Measurements from ENCODE around the gene TPRA1.

The TPRA1 gene

GRCh38 chr3:127598841-127599570 lies 8.5 kb upstream of the TPRA1 start:
- Histone ChIP-seq H3K14ac (ENCODE audit: low read length) (no peak overlapping the region), H2BK120ac (ENCODE audit: insufficient read depth, low read length, poor library complexity) (no peak overlapping the region), H3K9me3 (ENCODE audit: insufficient read depth, low read depth, low read length) (no peaks in the 10 kb centered on the region), H2AK5ac (ENCODE audit: low read length) (no peak overlapping the region), H3K27me3 (ENCODE audit: insufficient read depth, low read length) (no peaks in the 10 kb centered on the region), H3K9ac (ENCODE audit: low read length) (peak overlapping the region; percentile 2), H4K8ac (ENCODE audit: low read depth, low read length) (no peak overlapping the region), H3K79me1 (ENCODE audit: low read length) (peaks cover 4% of the 10 kb centered on the region), H3K4me2 (ENCODE audit: low read length) (peak overlapping the region; percentile 69), H3K18ac (ENCODE audit: low read length) (no peak overlapping the region), H3K79me2 (ENCODE audit: control insufficient read depth, insufficient read depth, low read length, poor library complexity) (peaks cover 2% of the 10 kb centered on the region), H3K4ac (ENCODE audit: low read depth, low read length) (no peak overlapping the region), H3K36me3 (ENCODE audit: control insufficient read depth in 1 of 2, insufficient read depth in 2 of 2, low read length in 2 of 2) (peaks cover 2 to 8% of the 10 kb centered on the region in 2 experiments), H2BK12ac (ENCODE audit: low read length) (no peak overlapping the region), H2AFZ (ENCODE audit: insufficient read depth, low read length, poor library complexity) (no peak overlapping the region), H2BK5ac (ENCODE audit: low read depth, low read length, poor library complexity) (no peak overlapping the region), H3K27ac (ENCODE audit: low read depth, low read length) (no peak overlapping the region), H4K91ac (ENCODE audit: low read depth, low read length) (no peak overlapping the region), H3K23ac (ENCODE audit: low read length) (no peak overlapping the region), H3K4me1 (ENCODE audit: control insufficient read depth in 1 of 2, insufficient read depth in 2 of 2, low read length in 2 of 2) (peaks cover 0 to 16% of the 10 kb centered on the region in 2 experiments), H4K12ac (ENCODE audit: low read depth, low read length) (no peak overlapping the region), H3K4me3 (ENCODE audit: low read depth, low read length) (no peak overlapping the region)
- no CpG with 5 or more reads among the region's 14 CpGs for WGBS (ENCODE audit: extremely low coverage, insufficient coverage, insufficient read length)
- DNase-seq: peak in 1 of 2 donors; percentile 38

DNA sequence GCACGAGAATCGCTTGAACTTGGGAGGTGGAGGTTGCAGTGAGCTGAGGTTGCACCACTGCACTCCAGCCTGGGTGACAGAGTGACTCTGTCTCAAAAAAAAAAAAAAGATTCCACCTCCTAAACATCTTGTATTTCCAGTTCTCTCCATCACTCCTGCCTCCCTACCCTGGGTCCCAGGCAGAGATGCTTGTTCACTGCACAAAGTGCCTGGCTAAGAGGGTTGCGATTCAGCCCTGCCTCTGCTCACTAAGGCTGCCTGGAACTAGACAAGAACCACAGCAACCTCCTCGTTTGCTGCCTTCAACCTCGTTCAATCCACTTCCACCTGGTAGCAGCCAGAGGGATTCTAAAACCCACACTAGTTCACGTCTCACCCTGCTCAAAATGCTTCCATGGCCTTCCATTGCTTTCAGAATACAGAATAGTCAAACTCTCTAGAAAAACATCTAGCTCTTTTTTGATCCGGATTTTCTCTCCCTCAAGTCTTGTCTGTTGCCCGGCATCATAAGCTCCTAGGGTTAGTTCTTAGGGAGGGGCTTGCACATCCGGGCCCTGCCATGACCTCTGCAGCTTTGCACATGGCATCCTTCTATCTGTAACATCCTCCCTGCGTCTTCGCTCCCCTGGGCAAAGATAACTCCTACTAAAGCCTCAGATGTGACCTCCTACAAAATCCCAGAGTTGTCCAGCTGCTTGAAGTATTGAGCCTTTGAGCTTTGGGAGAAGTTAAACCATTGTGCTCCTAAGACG lies 6.7 kb upstream of the TPRA1 start:
- Histone ChIP-seq H3K14ac (ENCODE audit: low read length) (no peak overlapping the region), H3K4me1 (ENCODE audit: control insufficient read depth in 1 of 2, insufficient read depth in 2 of 2, low read length in 2 of 2) (peaks cover 0 to 16% of the 10 kb centered on the region in 2 experiments), H3K27ac (ENCODE audit: low read depth, low read length) (no peak overlapping the region), H3K27me3 (ENCODE audit: insufficient read depth, low read length) (no peaks in the 10 kb centered on the region), H3K18ac (ENCODE audit: low read length) (no peak overlapping the region), H3K9me3 (ENCODE audit: insufficient read depth, low read depth, low read length) (no peaks in the 10 kb centered on the region), H3K4me2 (ENCODE audit: low read length) (no peak overlapping the region), H2BK5ac (ENCODE audit: low read depth, low read length, poor library complexity) (no peak overlapping the region), H3K9ac (ENCODE audit: low read length) (no peak overlapping the region), H3K79me2 (ENCODE audit: control insufficient read depth, insufficient read depth, low read length, poor library complexity) (peaks cover 2% of the 10 kb centered on the region), H2AK5ac (ENCODE audit: low read length) (no peak overlapping the region), H3K23ac (ENCODE audit: low read length) (no peak overlapping the region), H4K8ac (ENCODE audit: low read depth, low read length) (no peak overlapping the region), H2AFZ (ENCODE audit: insufficient read depth, low read length, poor library complexity) (no peak overlapping the region), H2BK120ac (ENCODE audit: insufficient read depth, low read length, poor library complexity) (no peak overlapping the region), H3K36me3 (ENCODE audit: control insufficient read depth in 1 of 2, insufficient read depth in 2 of 2, low read length in 2 of 2) (peaks cover 2 to 5% of the 10 kb centered on the region in 2 experiments), H3K79me1 (ENCODE audit: low read length) (peaks cover 4% of the 10 kb centered on the region), H3K4me3 (ENCODE audit: low read depth, low read length) (no peak overlapping the region), H2BK12ac (ENCODE audit: low read length) (no peak overlapping the region), H3K4ac (ENCODE audit: low read depth, low read length) (no peak overlapping the region), H4K91ac (ENCODE audit: low read depth, low read length) (no peak overlapping the region), H4K12ac (ENCODE audit: low read depth, low read length) (no peak overlapping the region)
- WGBS (ENCODE audit: extremely low coverage, insufficient coverage, insufficient read length): no CpG with 5 or more reads among the region's 12 CpGs
- peak in 1 of 2 donors; percentile 55 for DNase-seq

DNA sequence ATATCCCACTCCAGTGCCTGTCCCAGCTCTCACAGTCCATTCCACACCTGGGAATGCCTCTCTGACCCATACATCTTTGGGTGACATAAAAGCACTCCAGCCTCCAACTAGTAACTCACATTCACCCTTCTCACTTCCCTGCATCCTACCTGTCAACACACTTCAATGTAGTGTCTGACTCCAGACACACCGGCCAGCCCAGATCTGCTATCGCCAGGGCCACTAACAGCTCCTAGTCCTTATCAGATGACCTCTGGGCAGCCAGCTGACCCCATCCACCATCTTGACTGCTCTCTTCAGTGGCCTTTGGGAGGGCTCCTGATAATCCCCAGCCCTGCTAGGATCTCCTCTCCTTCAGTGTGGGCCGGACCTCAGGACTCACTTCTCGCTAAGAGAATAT lies 4.8 kb upstream of the TPRA1 start:
- Histone ChIP-seq H3K18ac (ENCODE audit: low read length) (no peak overlapping the region), H3K79me2 (ENCODE audit: control insufficient read depth, insufficient read depth, low read length, poor library complexity) (peaks cover 4% of the 10 kb centered on the region), H3K9ac (ENCODE audit: low read length) (no peak overlapping the region), H2BK5ac (ENCODE audit: low read depth, low read length, poor library complexity) (no peak overlapping the region), H3K4me2 (ENCODE audit: low read length) (no peak overlapping the region), H3K4ac (ENCODE audit: low read depth, low read length) (no peak overlapping the region), H4K91ac (ENCODE audit: low read depth, low read length) (no peak overlapping the region), H3K23ac (ENCODE audit: low read length) (no peak overlapping the region), H4K12ac (ENCODE audit: low read depth, low read length) (no peak overlapping the region), H3K79me1 (ENCODE audit: low read length) (peaks cover 4% of the 10 kb centered on the region), H3K4me3 (ENCODE audit: low read depth, low read length) (no peak overlapping the region), H3K36me3 (ENCODE audit: control insufficient read depth in 1 of 2, insufficient read depth in 2 of 2, low read length in 2 of 2) (peaks cover 0 to 2% of the 10 kb centered on the region in 2 experiments), H3K9me3 (ENCODE audit: insufficient read depth, low read depth, low read length) (no peaks in the 10 kb centered on the region), H3K14ac (ENCODE audit: low read length) (no peak overlapping the region), H2AK5ac (ENCODE audit: low read length) (no peak overlapping the region), H3K27me3 (ENCODE audit: insufficient read depth, low read length) (no peaks in the 10 kb centered on the region), H3K27ac (ENCODE audit: low read depth, low read length) (no peak overlapping the region), H2AFZ (ENCODE audit: insufficient read depth, low read length, poor library complexity) (no peak overlapping the region), H2BK120ac (ENCODE audit: insufficient read depth, low read length, poor library complexity) (no peak overlapping the region), H3K4me1 (ENCODE audit: control insufficient read depth in 1 of 2, insufficient read depth in 2 of 2, low read length in 2 of 2) (peaks cover 3 to 26% of the 10 kb centered on the region in 2 experiments), H4K8ac (ENCODE audit: low read depth, low read length) (no peak overlapping the region), H2BK12ac (ENCODE audit: low read length) (no peak overlapping the region)
- no peak for DNase-seq
- WGBS (ENCODE audit: extremely low coverage, insufficient coverage, insufficient read length): no CpG with 5 or more reads among the region's 4 CpGs

DNA sequence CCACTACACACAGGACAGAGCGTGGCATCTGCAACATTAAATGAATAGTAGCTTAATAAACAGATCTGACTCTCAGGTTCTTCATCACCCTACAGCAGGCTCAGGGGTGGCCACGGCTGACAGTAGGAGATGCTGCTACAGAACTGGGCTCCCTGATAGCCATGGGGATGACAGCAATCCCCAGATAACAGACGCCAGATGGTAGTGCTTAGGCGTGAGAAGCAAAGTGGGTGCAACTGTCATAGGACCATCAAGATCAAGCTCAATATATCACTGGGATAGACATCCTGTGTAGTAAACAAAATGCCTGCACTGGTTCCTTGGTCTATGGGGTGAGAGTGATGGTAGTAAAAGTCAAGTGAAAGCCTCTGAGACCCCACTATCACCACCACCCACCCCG lies 2.6 kb upstream of the TPRA1 start:
- Histone ChIP-seq H2BK5ac (ENCODE audit: low read depth, low read length, poor library complexity) (no peak overlapping the region), H3K27me3 (ENCODE audit: insufficient read depth, low read length) (no peaks in the 10 kb centered on the region), H3K23ac (ENCODE audit: low read length) (no peak overlapping the region), H3K4me1 (ENCODE audit: control insufficient read depth in 1 of 2, insufficient read depth in 2 of 2, low read length in 2 of 2) (peaks cover 10 to 30% of the 10 kb centered on the region in 2 experiments), H3K79me2 (ENCODE audit: control insufficient read depth, insufficient read depth, low read length, poor library complexity) (peaks cover 8% of the 10 kb centered on the region), H3K14ac (ENCODE audit: low read length) (no peak overlapping the region), H4K12ac (ENCODE audit: low read depth, low read length) (no peak overlapping the region), H4K91ac (ENCODE audit: low read depth, low read length) (no peak overlapping the region), H4K8ac (ENCODE audit: low read depth, low read length) (no peak overlapping the region), H3K9me3 (ENCODE audit: insufficient read depth, low read depth, low read length) (no peaks in the 10 kb centered on the region), H2BK12ac (ENCODE audit: low read length) (no peak overlapping the region), H3K4me2 (ENCODE audit: low read length) (no peak overlapping the region), H3K27ac (ENCODE audit: low read depth, low read length) (no peak overlapping the region), H3K9ac (ENCODE audit: low read length) (no peak overlapping the region), H3K36me3 (ENCODE audit: control insufficient read depth in 1 of 2, insufficient read depth in 2 of 2, low read length in 2 of 2) (no peaks in the 10 kb centered on the region), H3K4me3 (ENCODE audit: low read depth, low read length) (no peak overlapping the region), H2BK120ac (ENCODE audit: insufficient read depth, low read length, poor library complexity) (no peak overlapping the region), H2AFZ (ENCODE audit: insufficient read depth, low read length, poor library complexity) (no peak overlapping the region), H3K4ac (ENCODE audit: low read depth, low read length) (no peak overlapping the region), H3K18ac (ENCODE audit: low read length) (no peak overlapping the region), H3K79me1 (ENCODE audit: low read length) (peaks cover 3% of the 10 kb centered on the region), H2AK5ac (ENCODE audit: low read length) (no peak overlapping the region)
- DNase-seq: no peak
- WGBS (ENCODE audit: extremely low coverage, insufficient coverage, insufficient read length): no CpG with 5 or more reads among the region's 5 CpGs
